Cerebellar cortex (tissue), 1 donor: ENCODE data around the gene IGLON5.
A peak's percentile ranks its signal among the peaks of the same experiment; 100 is the strongest.

ENCODE experiments used
- DNase-seq: peaks from one replicate; pipeline ENCODE4 v3.0.0-alpha.2; 2015; ENCODE audit warnings: low spot score

The IGLON5 gene

GRCh38 chr19:51317968-51318367 lies 6.5 kb downstream of the IGLON5 start:
- no peak for DNase-seq

GRCh38 chr19:51318687-51319648 lies 7.5 kb downstream of the IGLON5 start:
- peak; percentile 94 for DNase-seq

GRCh38 chr19:51319649-51320279 lies 8.3 kb downstream of the IGLON5 start:
- peak; percentile 37 for DNase-seq

GRCh38 chr19:51320280-51320657 lies 8.8 kb downstream of the IGLON5 start:
- DNase-seq = no peak

GRCh38 chr19:51321799-51322198 lies 10.4 kb downstream of the IGLON5 start:
- DNase-seq = no peak

GRCh38 chr19:51323481-51324166 lies 12.2 kb downstream of the IGLON5 start:
- no peak for DNase-seq

- DNase-seq = peak; percentile 76
Observed at GRCh38 chr19:51324167-51324481, 12.7 kb downstream of the IGLON5 start.

- DNase-seq = no peak
Observed at GRCh38 chr19:51325161-51325976, 13.9 kb downstream of the IGLON5 start.

- no peak for DNase-seq
Observed at GRCh38 chr19:51326216-51327065, 15.0 kb downstream of the IGLON5 start.

GRCh38 chr19:51327066-51328001 lies 15.9 kb downstream of the IGLON5 start:
- no peak for DNase-seq

- no peak for DNase-seq
Observed at GRCh38 chr19:51329411-51329810, 18.0 kb downstream of the IGLON5 start.

- no peak for DNase-seq
Observed at GRCh38 chr19:51330366-51330765, 18.9 kb downstream of the IGLON5 start.

GRCh38 chr19:51331193-51331592 lies 19.7 kb downstream of the IGLON5 start:
- no peak for DNase-seq

- no peak for DNase-seq
Observed at GRCh38 chr19:51331716-51332115, 20.3 kb downstream of the IGLON5 start.

GRCh38 chr19:51333836-51334460 lies 22.5 kb downstream of the IGLON5 start:
- DNase-seq = peak; percentile 99

GRCh38 chr19:51337141-51337860 lies 25.9 kb downstream of the IGLON5 start:
- DNase-seq = no peak

- no peak for DNase-seq
Observed at GRCh38 chr19:51337861-51338562, 26.6 kb downstream of the IGLON5 start.
